WTC11 (cell line): Measurements from ENCODE around the gene PUSL1. TPM values are rescaled to one million over a fixed set of nuclear protein-coding genes. Genes with fewer than 3 reads are reported as not detected.

Source experiments
- ATAC-seq: fragments of 200-7000 bp; cut with Tn5 transposase; 2 replicates; pipeline ENCODE4 v1.10.0; 2021; ENCODE audit warnings: mild to moderate bottlenecking, moderate library complexity
- CTCF ChIA-PET: fragments of 300-600 bp; sonication (Branson Sonifier 250); formaldehyde crosslinking; loops from one replicate; lab custom pipeline; 2021; ENCODE audit warnings: antibody characterized with exemption; lab: Charles Lee
- POLR2A ChIA-PET: fragments of 350-600 bp; sonication (Branson Sonifier 250); formaldehyde crosslinking; loops from one replicate; lab custom pipeline; 2021; ENCODE audit warnings: antibody characterized with exemption; lab: Charles Lee
- DNase-seq: peaks from one replicate; pipeline ENCODE4 v3.0.0; 2021; ENCODE audit warnings: low spot score
- H3K27ac Mint-ChIP-seq: 2 replicates; pipeline ENCODE4 v1.8.0; 2021; ENCODE audit warnings: mixed read lengths
- H3K27me3 Mint-ChIP-seq: 2 replicates; pipeline ENCODE4 v1.8.0; 2021; ENCODE audit warnings: low read depth, mild to moderate bottlenecking, moderate library complexity, mixed read lengths
- H3K36me3 Mint-ChIP-seq: 2 replicates; pipeline ENCODE4 v1.8.0; 2021; ENCODE audit warnings: mixed read lengths
- H3K4me1 Mint-ChIP-seq: 2 replicates; pipeline ENCODE4 v1.8.0; 2022; ENCODE audit warnings: mixed read lengths
- H3K4me3 Mint-ChIP-seq: 2 replicates; pipeline ENCODE4 v1.8.0; 2021; ENCODE audit warnings: mild to moderate bottlenecking, moderate library complexity, mixed read lengths
- H3K9me3 Mint-ChIP-seq: 2 replicates; pipeline ENCODE4 v1.8.0; 2021; ENCODE audit warnings: mixed read lengths
- CBFB ChIP-seq: sonication (generic); formaldehyde crosslinking; IDR thresholded peaks from 2 replicates; pipeline ENCODE4 v1.8.1; 2022; ENCODE audit warnings: mild to moderate bottlenecking, low read depth, missing genetic modification reagents
- CREB1 ChIP-seq: sonication (generic); formaldehyde crosslinking; IDR thresholded peaks from 2 replicates; pipeline ENCODE4 v1.8.0; 2023; ENCODE audit warnings: mild to moderate bottlenecking, missing genetic modification reagents
- FOXP1 ChIP-seq: sonication (generic); formaldehyde crosslinking; IDR thresholded peaks from 2 replicates; pipeline ENCODE4 v1.8.0; 2022; ENCODE audit warnings: missing genetic modification reagents, mild to moderate bottlenecking, moderate library complexity, borderline replicate concordance
- GTF2I ChIP-seq: fragments of 250-450 bp; sonication (Bioruptor Pico); conservative IDR thresholded peaks from 2 replicates; pipeline ENCODE4 v1.4.0; 2021; ENCODE audit warnings: mild to moderate bottlenecking
- JAZF1 ChIP-seq: fragments of 250-450 bp; sonication (Bioruptor Pico); IDR thresholded peaks from 2 replicates; pipeline ENCODE4 v1.9.0; 2021; ENCODE audit warnings: moderate library complexity, mild to moderate bottlenecking, inconsistent platforms
- MXD4 ChIP-seq: fragments of 250-450 bp; sonication (Bioruptor Pico); IDR thresholded peaks from 2 replicates; pipeline ENCODE4 v1.8.0; 2021; ENCODE audit warnings: mild to moderate bottlenecking, moderate library complexity, borderline replicate concordance
- MYBL2 ChIP-seq: sonication (generic); formaldehyde crosslinking; IDR thresholded peaks from 2 replicates; pipeline ENCODE4 v1.8.1; 2023; ENCODE audit warnings: mild to moderate bottlenecking, moderate library complexity, missing genetic modification reagents
- OVOL2 ChIP-seq: fragments of 250-450 bp; sonication (Bioruptor Pico); IDR thresholded peaks from 2 replicates; pipeline ENCODE4 v1.9.0; 2021; ENCODE audit warnings: mild to moderate bottlenecking, borderline replicate concordance
- SOX15 ChIP-seq: fragments of 250-450 bp; sonication (Bioruptor Pico); IDR thresholded peaks from 2 replicates; pipeline ENCODE4 v1.9.0; 2021; ENCODE audit warnings: mild to moderate bottlenecking
- ZNF416 ChIP-seq: fragments of 250-450 bp; sonication (Bioruptor Pico); IDR thresholded peaks from 2 replicates; pipeline ENCODE4 v1.9.0; 2021; ENCODE audit warnings: mild to moderate bottlenecking, inconsistent platforms
- ZNF671 ChIP-seq: fragments of 250-450 bp; sonication (Bioruptor Pico); IDR thresholded peaks from 2 replicates; pipeline ENCODE4 v1.8.0; 2021; ENCODE audit warnings: mild to moderate bottlenecking
- total RNA-seq: library from RNA; stranded (reverse); gene quantifications from 3 replicates; pipeline ENCODE4 v1.2.3, GENCODE V29; 2021
- TF ChIP-seq, protein P1 (sequence below): sonication (generic); formaldehyde crosslinking; IDR thresholded peaks from 2 replicates; pipeline ENCODE4 v1.8.1; 2023; ENCODE audit warnings: mild to moderate bottlenecking, missing genetic modification reagents, borderline replicate concordance
- TF ChIP-seq, protein P2 (sequence below): sonication (generic); formaldehyde crosslinking; IDR thresholded peaks from 2 replicates; pipeline ENCODE4 v1.8.0; 2022; ENCODE audit warnings: mild to moderate bottlenecking, missing genetic modification reagents
- TF ChIP-seq, protein P3 (sequence below): fragments of 250-450 bp; sonication (Bioruptor Pico); IDR thresholded peaks from 2 replicates; pipeline ENCODE4 v1.8.0; 2021; ENCODE audit warnings: mild to moderate bottlenecking
- TF ChIP-seq, protein P4 (sequence below): sonication (generic); formaldehyde crosslinking; conservative IDR thresholded peaks from 2 replicates; pipeline ENCODE4 v1.8.1; 2022; ENCODE audit warnings: mild to moderate bottlenecking, missing genetic modification reagents

Gene PUSL1
- total RNA-seq, 1 experiment from 2014 or later, result 51.5 TPM

DNA sequence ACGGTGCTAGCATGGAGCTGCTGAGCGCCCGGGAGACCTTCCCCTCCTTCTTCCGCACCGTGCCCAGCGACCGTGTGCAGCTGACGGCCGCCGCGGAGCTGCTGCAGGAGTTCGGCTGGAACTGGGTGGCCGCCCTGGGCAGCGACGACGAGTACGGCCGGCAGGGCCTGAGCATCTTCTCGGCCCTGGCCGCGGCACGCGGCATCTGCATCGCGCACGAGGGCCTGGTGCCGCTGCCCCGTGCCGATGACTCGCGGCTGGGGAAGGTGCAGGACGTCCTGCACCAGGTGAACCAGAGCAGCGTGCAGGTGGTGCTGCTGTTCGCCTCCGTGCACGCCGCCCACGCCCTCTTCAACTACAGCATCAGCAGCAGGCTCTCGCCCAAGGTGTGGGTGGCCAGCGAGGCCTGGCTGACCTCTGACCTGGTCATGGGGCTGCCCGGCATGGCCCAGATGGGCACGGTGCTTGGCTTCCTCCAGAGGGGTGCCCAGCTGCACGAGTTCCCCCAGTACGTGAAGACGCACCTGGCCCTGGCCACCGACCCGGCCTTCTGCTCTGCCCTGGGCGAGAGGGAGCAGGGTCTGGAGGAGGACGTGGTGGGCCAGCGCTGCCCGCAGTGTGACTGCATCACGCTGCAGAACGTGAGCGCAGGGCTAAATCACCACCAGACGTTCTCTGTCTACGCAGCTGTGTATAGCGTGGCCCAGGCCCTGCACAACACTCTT, 23.8 kb downstream of the PUSL1 start (continued):
- TF ChIP-seq, protein P1, sequence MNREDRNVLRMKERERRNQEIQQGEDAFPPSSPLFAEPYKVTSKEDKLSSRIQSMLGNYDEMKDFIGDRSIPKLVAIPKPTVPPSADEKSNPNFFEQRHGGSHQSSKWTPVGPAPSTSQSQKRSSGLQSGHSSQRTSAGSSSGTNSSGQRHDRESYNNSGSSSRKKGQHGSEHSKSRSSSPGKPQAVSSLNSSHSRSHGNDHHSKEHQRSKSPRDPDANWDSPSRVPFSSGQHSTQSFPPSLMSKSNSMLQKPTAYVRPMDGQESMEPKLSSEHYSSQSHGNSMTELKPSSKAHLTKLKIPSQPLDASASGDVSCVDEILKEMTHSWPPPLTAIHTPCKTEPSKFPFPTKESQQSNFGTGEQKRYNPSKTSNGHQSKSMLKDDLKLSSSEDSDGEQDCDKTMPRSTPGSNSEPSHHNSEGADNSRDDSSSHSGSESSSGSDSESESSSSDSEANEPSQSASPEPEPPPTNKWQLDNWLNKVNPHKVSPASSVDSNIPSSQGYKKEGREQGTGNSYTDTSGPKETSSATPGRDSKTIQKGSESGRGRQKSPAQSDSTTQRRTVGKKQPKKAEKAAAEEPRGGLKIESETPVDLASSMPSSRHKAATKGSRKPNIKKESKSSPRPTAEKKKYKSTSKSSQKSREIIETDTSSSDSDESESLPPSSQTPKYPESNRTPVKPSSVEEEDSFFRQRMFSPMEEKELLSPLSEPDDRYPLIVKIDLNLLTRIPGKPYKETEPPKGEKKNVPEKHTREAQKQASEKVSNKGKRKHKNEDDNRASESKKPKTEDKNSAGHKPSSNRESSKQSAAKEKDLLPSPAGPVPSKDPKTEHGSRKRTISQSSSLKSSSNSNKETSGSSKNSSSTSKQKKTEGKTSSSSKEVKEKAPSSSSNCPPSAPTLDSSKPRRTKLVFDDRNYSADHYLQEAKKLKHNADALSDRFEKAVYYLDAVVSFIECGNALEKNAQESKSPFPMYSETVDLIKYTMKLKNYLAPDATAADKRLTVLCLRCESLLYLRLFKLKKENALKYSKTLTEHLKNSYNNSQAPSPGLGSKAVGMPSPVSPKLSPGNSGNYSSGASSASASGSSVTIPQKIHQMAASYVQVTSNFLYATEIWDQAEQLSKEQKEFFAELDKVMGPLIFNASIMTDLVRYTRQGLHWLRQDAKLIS, result no peak

DNA sequence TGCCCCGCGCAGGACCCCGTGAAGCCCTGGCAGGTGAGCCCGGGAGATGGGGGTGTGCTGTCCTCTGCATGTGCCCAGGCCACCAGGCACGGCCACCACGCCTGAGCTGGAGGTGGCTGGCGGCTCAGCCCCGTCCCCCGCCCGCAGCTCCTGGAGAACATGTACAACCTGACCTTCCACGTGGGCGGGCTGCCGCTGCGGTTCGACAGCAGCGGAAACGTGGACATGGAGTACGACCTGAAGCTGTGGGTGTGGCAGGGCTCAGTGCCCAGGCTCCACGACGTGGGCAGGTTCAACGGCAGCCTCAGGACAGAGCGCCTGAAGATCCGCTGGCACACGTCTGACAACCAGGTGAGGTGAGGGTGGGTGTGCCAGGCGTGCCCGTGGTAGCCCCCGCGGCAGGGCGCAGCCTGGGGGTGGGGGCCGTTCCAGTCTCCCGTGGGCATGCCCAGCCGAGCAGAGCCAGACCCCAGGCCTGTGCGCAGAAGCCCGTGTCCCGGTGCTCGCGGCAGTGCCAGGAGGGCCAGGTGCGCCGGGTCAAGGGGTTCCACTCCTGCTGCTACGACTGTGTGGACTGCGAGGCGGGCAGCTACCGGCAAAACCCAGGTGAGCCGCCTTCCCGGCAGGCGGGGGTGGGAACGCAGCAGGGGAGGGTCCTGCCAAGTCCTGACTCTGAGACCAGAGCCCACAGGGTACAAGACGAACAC, 24.5 kb downstream of the PUSL1 start:
- H3K27me3 Mint-ChIP-seq, result no peaks in the 10 kb centered on the region
- ChIA-PET CTCF (interaction anchor here (0.7 kb wide), 1 partner anchor 33 kb away, joined by 4 read pairs; no protein-coding TSS in a partner anchor), POLR2A (interaction anchor here (2.0 kb wide), 1 partner anchor 17 kb away, joined by 5 read pairs; no protein-coding TSS in a partner anchor)
- H3K27ac Mint-ChIP-seq, result no peak overlapping the region
- TF ChIP-seq MYBL2, result 0 out of 2 replicates have a peak, but pooled peaks have one; percentile 10
- TF ChIP-seq, protein P2, sequence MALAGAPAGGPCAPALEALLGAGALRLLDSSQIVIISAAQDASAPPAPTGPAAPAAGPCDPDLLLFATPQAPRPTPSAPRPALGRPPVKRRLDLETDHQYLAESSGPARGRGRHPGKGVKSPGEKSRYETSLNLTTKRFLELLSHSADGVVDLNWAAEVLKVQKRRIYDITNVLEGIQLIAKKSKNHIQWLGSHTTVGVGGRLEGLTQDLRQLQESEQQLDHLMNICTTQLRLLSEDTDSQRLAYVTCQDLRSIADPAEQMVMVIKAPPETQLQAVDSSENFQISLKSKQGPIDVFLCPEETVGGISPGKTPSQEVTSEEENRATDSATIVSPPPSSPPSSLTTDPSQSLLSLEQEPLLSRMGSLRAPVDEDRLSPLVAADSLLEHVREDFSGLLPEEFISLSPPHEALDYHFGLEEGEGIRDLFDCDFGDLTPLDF, result no peak
- TF ChIP-seq JAZF1 (CRISPR knock-in tag), result no peak
- 0 out of 2 replicates have a peak, but pooled peaks have one; percentile 13 for TF ChIP-seq FOXP1
- DNase-seq (no peak), ATAC-seq (no peak)
- H3K9me3 Mint-ChIP-seq, result peaks cover 4% of the 10 kb centered on the region
- no peaks in the 10 kb centered on the region for H3K4me1 Mint-ChIP-seq
- no peaks in the 10 kb centered on the region for H3K36me3 Mint-ChIP-seq
- no peak overlapping the region for H3K4me3 Mint-ChIP-seq

DNA sequence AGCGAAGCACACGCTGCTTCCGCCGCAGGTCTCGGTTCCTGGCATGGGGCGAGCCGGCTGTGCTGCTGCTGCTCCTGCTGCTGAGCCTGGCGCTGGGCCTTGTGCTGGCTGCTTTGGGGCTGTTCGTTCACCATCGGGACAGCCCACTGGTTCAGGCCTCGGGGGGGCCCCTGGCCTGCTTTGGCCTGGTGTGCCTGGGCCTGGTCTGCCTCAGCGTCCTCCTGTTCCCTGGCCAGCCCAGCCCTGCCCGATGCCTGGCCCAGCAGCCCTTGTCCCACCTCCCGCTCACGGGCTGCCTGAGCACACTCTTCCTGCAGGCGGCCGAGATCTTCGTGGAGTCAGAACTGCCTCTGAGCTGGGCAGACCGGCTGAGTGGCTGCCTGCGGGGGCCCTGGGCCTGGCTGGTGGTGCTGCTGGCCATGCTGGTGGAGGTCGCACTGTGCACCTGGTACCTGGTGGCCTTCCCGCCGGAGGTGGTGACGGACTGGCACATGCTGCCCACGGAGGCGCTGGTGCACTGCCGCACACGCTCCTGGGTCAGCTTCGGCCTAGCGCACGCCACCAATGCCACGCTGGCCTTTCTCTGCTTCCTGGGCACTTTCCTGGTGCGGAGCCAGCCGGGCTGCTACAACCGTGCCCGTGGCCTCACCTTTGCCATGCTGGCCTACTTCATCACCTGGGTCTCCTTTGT, 25.3 kb downstream of the PUSL1 start:
- no peaks in the 10 kb centered on the region for H3K27me3 Mint-ChIP-seq
- ATAC-seq (no peak), DNase-seq (no peak)
- TF ChIP-seq SOX15 (CRISPR knock-in tag), result no peak
- H3K36me3 Mint-ChIP-seq, result no peaks in the 10 kb centered on the region
- ChIA-PET POLR2A (no interaction called here), CTCF (interaction anchor here (0.7 kb wide), 1 partner anchor 33 kb away, joined by 4 read pairs; no protein-coding TSS in a partner anchor)
- H3K27ac Mint-ChIP-seq, result no peak overlapping the region
- no peaks in the 10 kb centered on the region for H3K4me1 Mint-ChIP-seq
- no peak overlapping the region for H3K4me3 Mint-ChIP-seq
- peaks cover 4% of the 10 kb centered on the region for H3K9me3 Mint-ChIP-seq

- Mint-ChIP-seq H3K27me3 (no peaks in the 10 kb centered on the region), H3K4me1 (no peaks in the 10 kb centered on the region), H3K4me3 (no peak overlapping the region), H3K9me3 (peaks cover 2% of the 10 kb centered on the region), H3K27ac (no peak overlapping the region), H3K36me3 (peaks cover 3% of the 10 kb centered on the region)
- peak; percentile 44 for ATAC-seq
- DNase-seq, result peak; percentile 83
- ChIA-PET CTCF (interaction anchor here (1.3 kb wide), 1 partner anchor 43 kb away, joined by 6 read pairs; no protein-coding TSS in a partner anchor), POLR2A (no interaction called here)
- no peak for TF ChIP-seq ZNF416 (CRISPR knock-in tag)
- peak; percentile 100 for TF ChIP-seq CBFB (CRISPR knock-in tag)
- TF ChIP-seq, protein P3, sequence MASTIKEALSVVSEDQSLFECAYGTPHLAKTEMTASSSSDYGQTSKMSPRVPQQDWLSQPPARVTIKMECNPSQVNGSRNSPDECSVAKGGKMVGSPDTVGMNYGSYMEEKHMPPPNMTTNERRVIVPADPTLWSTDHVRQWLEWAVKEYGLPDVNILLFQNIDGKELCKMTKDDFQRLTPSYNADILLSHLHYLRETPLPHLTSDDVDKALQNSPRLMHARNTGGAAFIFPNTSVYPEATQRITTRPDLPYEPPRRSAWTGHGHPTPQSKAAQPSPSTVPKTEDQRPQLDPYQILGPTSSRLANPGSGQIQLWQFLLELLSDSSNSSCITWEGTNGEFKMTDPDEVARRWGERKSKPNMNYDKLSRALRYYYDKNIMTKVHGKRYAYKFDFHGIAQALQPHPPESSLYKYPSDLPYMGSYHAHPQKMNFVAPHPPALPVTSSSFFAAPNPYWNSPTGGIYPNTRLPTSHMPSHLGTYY (CRISPR knock-in tag), result peak; percentile 88; the same call in 1 of the 2 replicates
- TF ChIP-seq, protein P4, sequence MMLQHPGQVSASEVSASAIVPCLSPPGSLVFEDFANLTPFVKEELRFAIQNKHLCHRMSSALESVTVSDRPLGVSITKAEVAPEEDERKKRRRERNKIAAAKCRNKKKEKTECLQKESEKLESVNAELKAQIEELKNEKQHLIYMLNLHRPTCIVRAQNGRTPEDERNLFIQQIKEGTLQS (CRISPR knock-in tag), result peak; percentile 95
- no peak for TF ChIP-seq OVOL2 (CRISPR knock-in tag)
- TF ChIP-seq, protein P2, result peak; percentile 100
- TF ChIP-seq ZNF671 (CRISPR knock-in tag), result peak; percentile 88
- TF ChIP-seq GTF2I (CRISPR knock-in tag), result no peak
- TF ChIP-seq MXD4 (CRISPR knock-in tag), result peak; percentile 70; the same call in 1 of the 2 replicates
- TF ChIP-seq CREB1 (CRISPR knock-in tag), result peak; percentile 100
These were observed 26.4 kb downstream of the PUSL1 start for GRCh38 chr1:1334835-1335234.
